Measurements from ENCODE around the gene PCP2.

The PCP2 gene

DNA sequence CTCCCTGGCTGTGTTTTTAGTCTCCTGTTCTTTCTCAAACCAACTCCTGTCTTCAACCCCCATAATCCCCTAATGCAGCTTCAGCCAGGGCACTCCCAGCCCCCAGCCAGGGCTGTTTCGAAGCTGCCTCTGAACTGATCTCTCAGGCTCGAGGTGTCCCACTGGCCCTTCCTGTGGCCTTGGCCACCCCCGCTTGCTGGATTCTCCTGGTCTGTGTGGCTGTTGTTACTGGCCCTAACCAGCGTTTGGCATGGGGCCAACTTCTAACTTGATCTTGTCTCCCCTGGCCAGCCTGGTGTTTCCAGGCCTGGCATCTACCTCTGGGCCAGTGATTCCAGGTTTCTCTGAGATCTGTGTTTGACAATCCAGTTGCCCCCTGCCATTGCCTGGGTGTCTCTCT, 15.2 kb downstream of the PCP2 start:
- Histone ChIP-seq H3K36me3 (ENCODE audit: insufficient read depth, low read length) (peaks cover 37% of the 10 kb centered on the region; the same call in 1 of the 2 replicates), H3K27me3 (ENCODE audit: insufficient read depth, low read length, poor library complexity, severe bottlenecking) (no peaks in the 10 kb centered on the region), H3K9ac (ENCODE audit: low read depth, low read length, poor library complexity, severe bottlenecking) (no peak overlapping the region), H3K79me2 (ENCODE audit: insufficient read depth, low read length) (no peaks in the 10 kb centered on the region), H4K20me1 (ENCODE audit: insufficient read depth, low read length, poor library complexity, severe bottlenecking) (no peaks in the 10 kb centered on the region), H3K9me2 (replicated peaks; ENCODE audit: low read depth, low read length) (no peaks in the 10 kb centered on the region), H3K4me2 (ENCODE audit: low read depth, low read length, poor library complexity, severe bottlenecking) (no peak overlapping the region), H3K9me3 (ENCODE audit: insufficient read depth, low read depth, low read length) (no peaks in the 10 kb centered on the region), H3F3A (ENCODE audit: low read depth) (no peaks in the 10 kb centered on the region), H3K4me1 (ENCODE audit: insufficient read depth, low read length, poor library complexity, severe bottlenecking) (no peaks in the 10 kb centered on the region), H2AFZ (ENCODE audit: low read length) (no peak overlapping the region), H3K4me3 (ENCODE audit: low read length, poor library complexity, severe bottlenecking) (no peak overlapping the region)
- TF ChIP-seq, protein P1, sequence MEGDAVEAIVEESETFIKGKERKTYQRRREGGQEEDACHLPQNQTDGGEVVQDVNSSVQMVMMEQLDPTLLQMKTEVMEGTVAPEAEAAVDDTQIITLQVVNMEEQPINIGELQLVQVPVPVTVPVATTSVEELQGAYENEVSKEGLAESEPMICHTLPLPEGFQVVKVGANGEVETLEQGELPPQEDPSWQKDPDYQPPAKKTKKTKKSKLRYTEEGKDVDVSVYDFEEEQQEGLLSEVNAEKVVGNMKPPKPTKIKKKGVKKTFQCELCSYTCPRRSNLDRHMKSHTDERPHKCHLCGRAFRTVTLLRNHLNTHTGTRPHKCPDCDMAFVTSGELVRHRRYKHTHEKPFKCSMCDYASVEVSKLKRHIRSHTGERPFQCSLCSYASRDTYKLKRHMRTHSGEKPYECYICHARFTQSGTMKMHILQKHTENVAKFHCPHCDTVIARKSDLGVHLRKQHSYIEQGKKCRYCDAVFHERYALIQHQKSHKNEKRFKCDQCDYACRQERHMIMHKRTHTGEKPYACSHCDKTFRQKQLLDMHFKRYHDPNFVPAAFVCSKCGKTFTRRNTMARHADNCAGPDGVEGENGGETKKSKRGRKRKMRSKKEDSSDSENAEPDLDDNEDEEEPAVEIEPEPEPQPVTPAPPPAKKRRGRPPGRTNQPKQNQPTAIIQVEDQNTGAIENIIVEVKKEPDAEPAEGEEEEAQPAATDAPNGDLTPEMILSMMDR (conservative IDR thresholded peaks at IDR 0.05; ENCODE audit: low read length): no peak
- TF ChIP-seq EZH2phosphoT487 (IDR thresholded peaks at IDR 0.05; ENCODE audit: borderline replicate concordance): no peak

DNA sequence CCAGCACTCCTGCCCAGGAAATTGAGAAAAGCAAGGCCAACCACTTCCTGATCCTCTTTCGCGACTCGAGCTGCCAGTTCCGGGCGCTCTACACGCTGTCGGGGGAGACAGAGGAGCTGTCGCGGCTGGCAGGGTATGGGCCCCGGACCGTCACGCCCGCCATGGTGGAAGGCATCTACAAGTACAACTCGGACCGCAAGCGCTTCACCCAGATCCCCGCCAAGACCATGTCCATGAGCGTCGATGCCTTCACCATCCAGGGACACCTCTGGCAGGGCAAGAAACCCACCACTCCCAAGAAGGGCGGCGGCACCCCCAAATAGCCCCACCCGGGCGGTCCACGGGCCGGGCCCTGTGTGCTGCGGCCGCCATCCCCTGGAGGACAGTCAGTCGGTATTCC, 15.8 kb downstream of the PCP2 start:
- H3K36me3 ChIP-seq (ENCODE audit: insufficient read depth, low read length): peaks cover 30% of the 10 kb centered on the region; the same call in 1 of the 2 replicates
- no peak overlapping the region for H3K4me2 ChIP-seq (ENCODE audit: low read depth, low read length, poor library complexity, severe bottlenecking)
- TF ChIP-seq, protein P1 (conservative IDR thresholded peaks at IDR 0.05; ENCODE audit: low read length): no peak
- no peak for TF ChIP-seq EZH2phosphoT487 (IDR thresholded peaks at IDR 0.05; ENCODE audit: borderline replicate concordance)

DNA sequence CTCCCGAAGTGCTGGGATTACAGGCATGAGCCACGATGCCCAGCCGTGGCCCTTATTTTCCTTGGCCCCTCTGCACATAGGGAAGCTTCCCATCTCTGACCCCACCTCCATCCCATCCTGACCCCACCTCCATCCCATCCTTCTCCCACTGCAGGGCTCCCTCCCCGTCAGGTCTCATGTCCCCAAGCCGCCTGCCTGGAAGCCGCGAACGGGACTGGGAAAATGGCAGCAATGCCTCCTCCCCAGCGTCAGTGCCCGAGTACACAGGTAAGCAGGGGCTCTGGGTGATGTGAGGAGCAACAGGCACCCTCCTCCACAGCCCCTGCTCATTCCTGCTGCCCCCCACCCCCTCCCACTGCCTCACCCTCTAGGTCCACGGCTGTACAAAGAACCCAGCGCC, 16.3 kb downstream of the PCP2 start:
- Histone ChIP-seq H3K4me3 (ENCODE audit: low read length, poor library complexity, severe bottlenecking) (no peak overlapping the region), H3K79me2 (ENCODE audit: insufficient read depth, low read length) (no peaks in the 10 kb centered on the region), H2AFZ (ENCODE audit: low read length) (no peak overlapping the region), H4K20me1 (ENCODE audit: insufficient read depth, low read length, poor library complexity, severe bottlenecking) (no peaks in the 10 kb centered on the region), H3K9me2 (replicated peaks; ENCODE audit: low read depth, low read length) (no peaks in the 10 kb centered on the region), H3F3A (ENCODE audit: low read depth) (no peaks in the 10 kb centered on the region), H3K9ac (ENCODE audit: low read depth, low read length, poor library complexity, severe bottlenecking) (no peak overlapping the region), H3K36me3 (ENCODE audit: insufficient read depth, low read length) (peaks cover 25% of the 10 kb centered on the region; the same call in 1 of the 2 replicates), H3K9me3 (ENCODE audit: insufficient read depth, low read depth, low read length) (no peaks in the 10 kb centered on the region), H3K4me2 (ENCODE audit: low read depth, low read length, poor library complexity, severe bottlenecking) (no peak overlapping the region), H3K27me3 (ENCODE audit: insufficient read depth, low read length, poor library complexity, severe bottlenecking) (no peaks in the 10 kb centered on the region), H3K4me1 (ENCODE audit: insufficient read depth, low read length, poor library complexity, severe bottlenecking) (no peaks in the 10 kb centered on the region)
- TF ChIP-seq, protein P1 (conservative IDR thresholded peaks at IDR 0.05; ENCODE audit: low read length): no peak
- TF ChIP-seq EZH2phosphoT487 (IDR thresholded peaks at IDR 0.05; ENCODE audit: borderline replicate concordance): no peak

More for the DNA sequence above, 15.8 kb downstream of the PCP2 start:
- H3K9me2 ChIP-seq (replicated peaks; ENCODE audit: low read depth, low read length): no peaks in the 10 kb centered on the region
- no peak overlapping the region for H2AFZ ChIP-seq (ENCODE audit: low read length)
- H3F3A ChIP-seq (ENCODE audit: low read depth): no peaks in the 10 kb centered on the region
- H3K9ac ChIP-seq (ENCODE audit: low read depth, low read length, poor library complexity, severe bottlenecking): no peak overlapping the region
- no peaks in the 10 kb centered on the region for H3K79me2 ChIP-seq (ENCODE audit: insufficient read depth, low read length)
- H3K9me3 ChIP-seq (ENCODE audit: insufficient read depth, low read depth, low read length): no peaks in the 10 kb centered on the region
- no peaks in the 10 kb centered on the region for H3K4me1 ChIP-seq (ENCODE audit: insufficient read depth, low read length, poor library complexity, severe bottlenecking)
- no peaks in the 10 kb centered on the region for H3K27me3 ChIP-seq (ENCODE audit: insufficient read depth, low read length, poor library complexity, severe bottlenecking)
- H3K4me3 ChIP-seq (ENCODE audit: low read length, poor library complexity, severe bottlenecking): no peak overlapping the region
- H4K20me1 ChIP-seq (ENCODE audit: insufficient read depth, low read length, poor library complexity, severe bottlenecking): no peaks in the 10 kb centered on the region
